AG04450 (cell line): Measurements from ENCODE around the gene GALP. TPM values are rescaled to one million over a fixed set of nuclear protein-coding genes. Genes with fewer than 3 reads are reported as not detected.
"Not testable (repeated sequence)": the region's sequence is repeated elsewhere in the genome, so short reads cannot be mapped to it uniquely, and the experiment has no call there.

ENCODE experiments used
- CTCF ChIA-PET: fragments of 300-600, 350-600 bp; formaldehyde crosslinking; extraction: SDS; loops from one replicate; lab custom pipeline; 2022; ENCODE audit warnings: antibody characterized with exemption, inconsistent platforms; lab: Charles Lee
- POLR2A ChIA-PET: fragments of 350-600 bp; formaldehyde crosslinking; extraction: SDS; loops from one replicate; lab custom pipeline; 2021; ENCODE audit warnings: antibody characterized with exemption, inconsistent platforms; lab: Yijun Ruan, JAX
- DNase-seq: peaks from one replicate; pipeline ENCODE4 v3.0.0-alpha.2; 2011; ENCODE audit warnings: low read depth, low spot score
- H3K27ac ChIP-seq: one replicate; pipeline ENCODE4 v1.5.1; 2012; ENCODE audit warnings: low read depth, low read length, control low read depth
- H3K27me3 ChIP-seq: one replicate; pipeline ENCODE4 v1.6.0; 2012; ENCODE audit warnings: low read length; ENCODE audit not compliant: control insufficient read depth, insufficient read depth
- H3K4me3 ChIP-seq: 2 replicates; pipeline ENCODE4 v1.5.1; 2011; ENCODE audit warnings: mild to moderate bottlenecking, low read depth, low read length, control low read depth
- H3K9me3 ChIP-seq: 2 replicates; pipeline ENCODE4 v1.5.1; 2012; ENCODE audit warnings: low read length; ENCODE audit not compliant: control insufficient read depth, insufficient read depth
- polyA plus RNA-seq: library from polyadenylated mRNA; depleted of rRNA; stranded (reverse); fragments of >200 nt; gene quantifications from 2 replicates; pipeline ENCODE4 v1.2.3, GENCODE V29; 2011
- TF ChIP-seq, protein P1 (sequence below): IDR thresholded peaks from 2 replicates; pipeline ENCODE4 v1.5.1; 2011; ENCODE audit warnings: low read depth, low read length, control low read depth, inconsistent platforms

Gene GALP
- polyA plus RNA-seq, 1 experiment, result not detected

DNA sequence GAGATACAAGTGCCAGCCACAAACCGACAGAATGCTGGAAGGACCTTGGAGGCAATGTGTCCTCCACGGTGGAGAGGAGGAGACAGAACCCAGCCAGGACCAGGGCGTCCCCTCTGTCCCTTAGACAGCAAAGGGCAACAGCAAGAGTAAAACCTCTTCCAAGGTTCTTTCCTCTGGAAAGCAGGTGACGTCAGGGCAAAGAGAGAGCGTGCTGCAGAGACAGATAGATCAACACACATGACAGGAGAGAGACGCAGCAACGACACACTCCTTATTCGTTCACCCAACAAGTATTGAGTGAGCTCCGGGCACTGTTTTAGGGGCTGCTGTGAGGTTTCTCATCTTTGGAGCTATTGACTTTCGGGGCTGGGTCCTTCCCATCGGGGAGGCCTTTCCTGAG lies 1.3 kb upstream of the GALP start:
- DNase-seq, result no peak
- no peak overlapping the region for H3K27ac ChIP-seq
- H3K27me3 ChIP-seq, result peaks cover 4% of the 10 kb centered on the region
- CTCF ChIA-PET, result interaction anchor here (1.0 to 10.6 kb wide), 4 partner anchors 89 to 107 kb away, joined by 3 to 140 read pairs (median 22); no protein-coding TSS in a partner anchor
- POLR2A ChIA-PET, result no interaction called here
- no peaks in the 10 kb centered on the region; the same call in 1 of the 2 replicates for H3K9me3 ChIP-seq
- TF ChIP-seq, protein P1, sequence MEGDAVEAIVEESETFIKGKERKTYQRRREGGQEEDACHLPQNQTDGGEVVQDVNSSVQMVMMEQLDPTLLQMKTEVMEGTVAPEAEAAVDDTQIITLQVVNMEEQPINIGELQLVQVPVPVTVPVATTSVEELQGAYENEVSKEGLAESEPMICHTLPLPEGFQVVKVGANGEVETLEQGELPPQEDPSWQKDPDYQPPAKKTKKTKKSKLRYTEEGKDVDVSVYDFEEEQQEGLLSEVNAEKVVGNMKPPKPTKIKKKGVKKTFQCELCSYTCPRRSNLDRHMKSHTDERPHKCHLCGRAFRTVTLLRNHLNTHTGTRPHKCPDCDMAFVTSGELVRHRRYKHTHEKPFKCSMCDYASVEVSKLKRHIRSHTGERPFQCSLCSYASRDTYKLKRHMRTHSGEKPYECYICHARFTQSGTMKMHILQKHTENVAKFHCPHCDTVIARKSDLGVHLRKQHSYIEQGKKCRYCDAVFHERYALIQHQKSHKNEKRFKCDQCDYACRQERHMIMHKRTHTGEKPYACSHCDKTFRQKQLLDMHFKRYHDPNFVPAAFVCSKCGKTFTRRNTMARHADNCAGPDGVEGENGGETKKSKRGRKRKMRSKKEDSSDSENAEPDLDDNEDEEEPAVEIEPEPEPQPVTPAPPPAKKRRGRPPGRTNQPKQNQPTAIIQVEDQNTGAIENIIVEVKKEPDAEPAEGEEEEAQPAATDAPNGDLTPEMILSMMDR, result no peak
- no peak overlapping the region for H3K4me3 ChIP-seq

DNA sequence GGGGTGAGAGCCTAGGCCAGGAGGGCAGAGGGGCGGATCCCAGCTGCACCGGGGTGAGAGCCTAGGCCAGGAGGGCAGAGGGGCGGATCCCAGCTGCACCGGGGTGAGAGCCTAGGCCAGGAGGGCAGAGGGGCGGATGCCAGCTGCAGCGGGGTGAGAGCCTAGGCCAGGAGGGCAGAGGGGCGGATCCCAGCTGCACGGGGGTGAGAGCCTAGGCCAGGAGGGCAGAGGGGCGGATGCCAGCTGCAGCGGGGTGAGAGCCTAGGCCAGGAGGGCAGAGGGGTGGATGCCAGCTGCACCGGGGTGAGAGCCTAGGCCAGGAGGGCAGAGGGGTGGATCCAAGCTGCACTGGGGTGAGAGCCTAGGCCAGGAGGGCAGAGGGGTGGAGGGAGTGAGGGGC lies 502 bp downstream of the GALP start:
- H3K27me3 ChIP-seq, H3K9me3 ChIP-seq, H3K27ac ChIP-seq, H3K4me3 ChIP-seq, POLR2A ChIA-PET, DNase-seq: not testable (repeated sequence)
- CTCF ChIA-PET, result interaction anchor here (0.6 to 10.6 kb wide), 3 partner anchors 99 to 574 kb away, joined by 3 to 140 read pairs (median 4); no protein-coding TSS in a partner anchor

DNA sequence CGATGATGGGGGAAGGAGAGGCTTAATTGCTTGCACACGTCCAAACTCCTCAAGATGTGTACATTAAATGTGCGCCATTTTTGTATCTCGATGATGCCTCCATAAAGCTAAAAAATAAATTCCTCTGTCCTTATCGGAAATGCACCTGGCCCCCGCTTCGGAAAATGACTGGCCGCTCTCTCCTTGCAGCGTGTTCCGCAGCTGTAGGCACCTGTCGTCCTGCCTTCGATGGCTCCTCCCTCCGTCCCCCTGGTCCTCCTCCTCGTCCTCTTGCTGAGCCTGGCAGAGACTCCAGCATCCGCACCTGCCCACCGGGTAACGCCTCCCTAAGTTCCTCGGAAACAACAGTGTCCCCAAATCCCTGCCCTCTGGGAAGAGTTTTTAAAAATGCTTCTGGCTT lies 1.1 kb downstream of the GALP start:
- Histone ChIP-seq H3K27me3 (peaks cover 4% of the 10 kb centered on the region), H3K27ac (no peak overlapping the region), H3K4me3 (no peak overlapping the region), H3K9me3 (peaks cover 8% of the 10 kb centered on the region; the same call in 1 of the 2 replicates)
- TF ChIP-seq, protein P1, result no peak
- POLR2A ChIA-PET, result no interaction called here
- DNase-seq, result no peak
- CTCF ChIA-PET, result interaction anchor here (1.0 kb wide), 2 partner anchors 98 to 104 kb away, joined by 3 read pairs; no protein-coding TSS in a partner anchor

DNA sequence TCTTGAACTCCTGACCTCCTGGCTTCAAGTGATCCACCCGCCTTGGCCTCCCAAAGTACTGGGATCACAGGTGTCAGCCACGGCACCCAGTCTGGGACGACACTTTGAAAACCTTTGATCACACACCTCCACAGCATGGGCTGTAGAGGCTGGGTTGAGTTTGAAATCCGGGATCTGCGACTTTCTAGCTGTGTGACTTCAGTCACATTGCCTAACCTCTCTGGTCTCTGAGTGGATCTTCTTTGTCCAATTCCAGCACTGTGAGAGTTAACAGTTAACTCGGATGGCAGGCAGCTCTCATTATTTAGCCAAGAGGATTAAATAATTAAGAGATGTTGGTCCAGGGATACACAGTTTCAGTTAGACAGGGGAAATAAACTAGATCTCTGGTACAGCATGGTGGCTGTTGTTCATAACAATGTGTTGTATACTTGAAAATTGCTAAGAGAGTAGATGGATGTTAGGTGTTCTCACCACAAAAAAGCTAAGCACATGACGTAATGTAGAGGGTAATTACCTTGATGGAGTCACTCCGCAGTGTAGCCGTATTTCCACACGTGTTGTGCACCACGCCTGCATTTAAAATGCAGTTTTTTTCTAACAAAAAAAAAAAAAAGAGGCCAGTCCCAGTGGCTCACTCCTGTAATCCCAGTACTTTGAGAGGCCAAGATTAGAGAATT lies 1.9 kb downstream of the GALP start:
- ChIA-PET POLR2A (no interaction called here), CTCF (interaction anchor here (1.0 to 1.8 kb wide), 7 partner anchors 8 to 155 kb away, joined by 3 to 8 read pairs (median 4); no protein-coding TSS in a partner anchor)
- H3K27ac ChIP-seq, result no peak overlapping the region

DNA sequence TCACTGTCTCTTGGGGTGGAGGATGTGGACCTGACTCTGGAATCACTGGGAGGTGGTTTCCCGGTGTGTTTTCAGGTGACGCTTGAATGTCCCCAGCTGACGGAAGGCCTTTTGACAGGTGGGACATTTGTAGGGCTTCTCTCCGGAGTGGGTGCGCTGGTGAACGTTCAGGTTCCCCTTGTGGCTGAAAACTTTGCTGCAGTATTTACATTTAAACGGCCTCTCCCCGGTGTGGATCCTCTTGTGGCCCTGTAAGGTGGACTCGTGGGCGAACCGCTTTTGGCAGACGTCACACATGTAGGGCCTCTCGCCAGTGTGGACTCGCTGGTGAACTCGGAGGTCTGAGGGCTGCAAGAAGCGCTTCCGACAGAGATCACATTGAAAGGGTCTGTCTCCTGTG lies 14.0 kb downstream of the GALP start:
- CTCF ChIA-PET, result no interaction called here

More for the DNA sequence above, 1.9 kb downstream of the GALP start:
- Histone ChIP-seq H3K9me3 (peaks cover 10% of the 10 kb centered on the region; the same call in 1 of the 2 replicates), H3K4me3 (no peak overlapping the region), H3K27me3 (peaks cover 4% of the 10 kb centered on the region)
- TF ChIP-seq, protein P1, result no peak
- no peak for DNase-seq

More for the DNA sequence above, 14.0 kb downstream of the GALP start:
- no peak overlapping the region for H3K4me3 ChIP-seq
- no peak for DNase-seq
- H3K27me3 ChIP-seq, result no peaks in the 10 kb centered on the region
- POLR2A ChIA-PET, result no interaction called here
- TF ChIP-seq, protein P1, result no peak
- H3K9me3 ChIP-seq, result peaks cover 4% of the 10 kb centered on the region
- H3K27ac ChIP-seq, result no peak overlapping the region
